NT2/D1 (cell line): ENCODE data around the gene MACROD1.

Source experiments
- DNase-seq: peaks from one replicate; pipeline ENCODE4 v3.0.0-alpha.2; 2011; ENCODE audit warnings: low read depth, low spot score
- H3K27me3 ChIP-seq: 2 replicates; pipeline ENCODE4 v1.6.0; 2011; ENCODE audit warnings: mild to moderate bottlenecking; ENCODE audit not compliant: insufficient read length, insufficient read depth
- H3K36me3 ChIP-seq: 2 replicates; pipeline ENCODE4 v1.6.1; 2011; ENCODE audit warnings: mild to moderate bottlenecking, low read length, mixed read lengths; ENCODE audit not compliant: insufficient read depth, insufficient read length
- H3K4me1 ChIP-seq: 2 replicates; pipeline ENCODE4 v1.5.1; 2011; ENCODE audit not compliant: insufficient read depth, insufficient read length
- H3K4me3 ChIP-seq: 2 replicates; pipeline ENCODE4 v1.5.1; 2011; ENCODE audit warnings: low read depth; ENCODE audit not compliant: insufficient read length
- H3K9ac ChIP-seq: 2 replicates; pipeline ENCODE4 v1.6.0; 2011; ENCODE audit warnings: low read depth; ENCODE audit not compliant: insufficient read length
- H3K9me3 ChIP-seq: 2 replicates; pipeline ENCODE4 v1.5.1; 2011; ENCODE audit warnings: mild to moderate bottlenecking, low read length; ENCODE audit not compliant: insufficient read depth
- SUZ12 ChIP-seq: IDR thresholded peaks from 2 replicates; pipeline ENCODE4 v1.6.1; 2011; ENCODE audit not compliant: insufficient read length, insufficient read depth; ENCODE audit errors: extremely low read depth
- YY1 ChIP-seq: IDR thresholded peaks from 2 replicates; pipeline ENCODE4 v1.6.1; 2011; ENCODE audit not compliant: insufficient read length, insufficient read depth
- ZNF274 ChIP-seq: IDR thresholded peaks from 2 replicates; pipeline ENCODE4 v1.6.1; 2011; ENCODE audit warnings: mild to moderate bottlenecking, low read depth, low read length

MACROD1 gene

GRCh38 chr11:64027651-64028397, 138.1 kb downstream of the MACROD1 start:
- peak overlapping the region; percentile 76 for H3K9ac ChIP-seq
- TF ChIP-seq SUZ12 (no peak), YY1 (no peak), ZNF274 (no peak)
- H3K4me3 ChIP-seq, result no peak overlapping the region
- peaks cover 24% of the 10 kb centered on the region for H3K27me3 ChIP-seq
- H3K9me3 ChIP-seq, result no peaks in the 10 kb centered on the region
- peaks cover 39% of the 10 kb centered on the region for H3K4me1 ChIP-seq
- no peaks in the 10 kb centered on the region for H3K36me3 ChIP-seq
- DNase-seq, result no peak

GRCh38 chr11:64026575-64027205, 139.2 kb downstream of the MACROD1 start:
- Histone ChIP-seq H3K36me3 (no peaks in the 10 kb centered on the region), H3K4me1 (peaks cover 46% of the 10 kb centered on the region), H3K9me3 (no peaks in the 10 kb centered on the region), H3K9ac (no peak overlapping the region), H3K4me3 (no peak overlapping the region), H3K27me3 (peaks cover 13% of the 10 kb centered on the region)
- DNase-seq, result no peak
- TF ChIP-seq SUZ12 (no peak), YY1 (no peak), ZNF274 (no peak)

- Histone ChIP-seq H3K9me3 (no peaks in the 10 kb centered on the region), H3K4me1 (peaks cover 56% of the 10 kb centered on the region), H3K27me3 (peaks cover 11% of the 10 kb centered on the region), H3K4me3 (no peak overlapping the region), H3K36me3 (no peaks in the 10 kb centered on the region), H3K9ac (peak overlapping the region; percentile 35)
- no peak for TF ChIP-seq ZNF274
- TF ChIP-seq SUZ12, result no peak
- TF ChIP-seq YY1, result no peak
- peak; percentile 92 for DNase-seq
These were observed 140.7 kb downstream of the MACROD1 start for GRCh38 chr11:64025205-64025604.

GRCh38 chr11:64023712-64024710, 141.9 kb downstream of the MACROD1 start:
- H3K9ac ChIP-seq, result no peak overlapping the region
- H3K4me3 ChIP-seq, result no peak overlapping the region
- peak; percentile 68 for DNase-seq
- TF ChIP-seq YY1 (no peak), ZNF274 (no peak), SUZ12 (no peak)
- peaks cover 50% of the 10 kb centered on the region for H3K4me1 ChIP-seq
- no peaks in the 10 kb centered on the region for H3K9me3 ChIP-seq
- peaks cover 11% of the 10 kb centered on the region for H3K27me3 ChIP-seq
- H3K36me3 ChIP-seq, result no peaks in the 10 kb centered on the region

GRCh38 chr11:64022125-64022784, 143.7 kb downstream of the MACROD1 start:
- H3K4me3 ChIP-seq, result no peak overlapping the region
- no peaks in the 10 kb centered on the region for H3K36me3 ChIP-seq
- DNase-seq, result no peak
- H3K4me1 ChIP-seq, result peaks cover 43% of the 10 kb centered on the region
- no peaks in the 10 kb centered on the region for H3K9me3 ChIP-seq
- H3K9ac ChIP-seq, result peak overlapping the region; percentile 78
- TF ChIP-seq ZNF274, result no peak
- TF ChIP-seq SUZ12, result no peak
- TF ChIP-seq YY1, result no peak
- peaks cover 13% of the 10 kb centered on the region for H3K27me3 ChIP-seq

GRCh38 chr11:64021757-64022093, 144.2 kb downstream of the MACROD1 start:
- H3K9ac ChIP-seq, result peak overlapping the region; percentile 78
- peaks cover 15% of the 10 kb centered on the region for H3K27me3 ChIP-seq
- no peak for TF ChIP-seq YY1
- no peak for TF ChIP-seq ZNF274
- TF ChIP-seq SUZ12, result no peak
- peaks cover 40% of the 10 kb centered on the region for H3K4me1 ChIP-seq
- peak; percentile 55 for DNase-seq
- no peak overlapping the region for H3K4me3 ChIP-seq
- no peaks in the 10 kb centered on the region for H3K36me3 ChIP-seq
- no peaks in the 10 kb centered on the region for H3K9me3 ChIP-seq
